ENCODE results near the gene HNRNPLL.

Gene HNRNPLL

DNA sequence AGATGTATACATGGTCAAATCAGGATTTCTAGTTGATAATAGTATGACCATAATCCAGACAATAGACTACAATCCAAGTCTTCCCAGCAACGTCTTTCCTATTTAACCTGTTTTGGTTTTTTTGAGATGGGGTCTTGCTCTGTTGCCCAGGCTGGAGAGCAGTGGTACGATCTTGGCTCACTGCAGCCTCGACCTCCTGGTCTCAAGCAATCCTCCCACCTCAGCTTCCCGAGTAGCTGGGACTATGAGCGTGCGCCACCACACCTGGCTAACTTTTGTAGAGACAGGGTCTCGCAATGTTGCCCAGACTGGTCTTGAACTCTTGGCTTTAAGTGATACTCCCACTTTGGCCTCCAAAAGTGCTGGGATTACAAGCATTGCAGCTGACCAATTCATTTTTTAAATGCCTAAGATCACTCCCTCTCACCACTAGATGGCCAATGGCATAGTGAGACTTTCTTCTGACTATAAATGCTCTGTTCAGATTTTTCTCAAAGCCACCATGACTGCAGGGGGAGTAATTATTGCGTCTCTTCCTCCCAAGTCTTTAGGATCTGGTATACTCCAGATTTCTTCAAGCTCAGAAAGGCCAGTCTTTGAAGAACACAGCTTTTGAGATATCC lies 47.6 kb downstream of the HNRNPLL start:
- TF ChIP-seq, protein P1, sequence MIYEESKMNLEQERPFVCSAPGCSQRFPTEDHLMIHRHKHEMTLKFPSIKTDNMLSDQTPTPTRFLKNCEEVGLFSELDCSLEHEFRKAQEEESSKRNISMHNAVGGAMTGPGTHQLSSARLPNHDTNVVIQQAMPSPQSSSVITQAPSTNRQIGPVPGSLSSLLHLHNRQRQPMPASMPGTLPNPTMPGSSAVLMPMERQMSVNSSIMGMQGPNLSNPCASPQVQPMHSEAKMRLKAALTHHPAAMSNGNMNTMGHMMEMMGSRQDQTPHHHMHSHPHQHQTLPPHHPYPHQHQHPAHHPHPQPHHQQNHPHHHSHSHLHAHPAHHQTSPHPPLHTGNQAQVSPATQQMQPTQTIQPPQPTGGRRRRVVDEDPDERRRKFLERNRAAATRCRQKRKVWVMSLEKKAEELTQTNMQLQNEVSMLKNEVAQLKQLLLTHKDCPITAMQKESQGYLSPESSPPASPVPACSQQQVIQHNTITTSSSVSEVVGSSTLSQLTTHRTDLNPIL (CRISPR knock-in tag; IDR thresholded peaks at IDR 0.05; ENCODE audit: low read depth) = no peak
- no peak for TF ChIP-seq ARNTL (CRISPR knock-in tag; IDR thresholded peaks at IDR 0.05; ENCODE audit: borderline replicate concordance, low read depth)
- no peak for TF ChIP-seq ZNF8 (CRISPR knock-in tag; IDR thresholded peaks at IDR 0.05)
- ATAC-seq = peak; percentile 70

DNA sequence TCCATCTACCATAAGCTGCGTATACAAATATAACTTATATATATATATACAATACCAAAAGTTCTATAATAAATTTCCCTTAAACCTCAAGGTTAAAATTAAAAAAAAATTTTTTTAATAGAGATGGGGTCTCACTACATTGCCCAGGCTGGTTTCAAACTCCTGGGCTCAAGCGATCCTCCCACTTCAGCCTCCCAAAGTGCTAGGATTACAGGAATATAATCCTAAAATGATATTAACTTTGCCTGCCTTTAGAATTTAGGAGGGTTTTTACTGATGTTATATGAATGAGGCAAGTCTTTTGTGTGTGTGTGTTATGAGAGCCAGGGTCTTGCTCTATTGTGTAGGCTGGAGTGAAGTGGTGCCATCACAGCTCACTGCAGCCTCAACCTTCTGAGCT lies 49.2 kb downstream of the HNRNPLL start:
- TF ChIP-seq RARB (CRISPR knock-in tag; IDR thresholded peaks at IDR 0.05) = no peak
- no peak for TF ChIP-seq ZFP30 (CRISPR knock-in tag; IDR thresholded peaks at IDR 0.05)
- no peak for TF ChIP-seq ZNF565 (CRISPR knock-in tag; conservative IDR thresholded peaks at IDR 0.05; ENCODE audit: low read depth)
- no peak for ATAC-seq

DNA sequence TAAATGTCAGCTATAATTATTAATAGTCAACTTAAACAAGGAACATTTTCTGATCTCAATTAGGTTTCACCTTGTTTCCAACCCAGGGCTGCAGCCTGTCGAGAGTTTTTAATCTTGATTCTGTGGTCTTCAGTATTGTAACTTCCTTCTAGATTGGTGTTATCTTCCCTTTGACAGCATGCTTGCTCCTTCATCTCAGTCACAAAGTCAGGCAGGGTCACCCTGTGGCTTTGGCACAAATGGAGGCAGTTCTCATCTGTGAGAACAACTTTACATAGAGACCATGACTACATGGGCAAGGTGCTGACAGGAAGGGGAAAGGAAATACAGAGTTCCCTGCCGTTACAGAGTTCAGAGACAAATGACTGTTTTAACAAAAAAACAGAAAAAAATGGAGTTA lies 50.5 kb downstream of the HNRNPLL start:
- ATAC-seq = peak; percentile 13; the same call in 2 of the 3 replicates
- TF ChIP-seq, protein P2, sequence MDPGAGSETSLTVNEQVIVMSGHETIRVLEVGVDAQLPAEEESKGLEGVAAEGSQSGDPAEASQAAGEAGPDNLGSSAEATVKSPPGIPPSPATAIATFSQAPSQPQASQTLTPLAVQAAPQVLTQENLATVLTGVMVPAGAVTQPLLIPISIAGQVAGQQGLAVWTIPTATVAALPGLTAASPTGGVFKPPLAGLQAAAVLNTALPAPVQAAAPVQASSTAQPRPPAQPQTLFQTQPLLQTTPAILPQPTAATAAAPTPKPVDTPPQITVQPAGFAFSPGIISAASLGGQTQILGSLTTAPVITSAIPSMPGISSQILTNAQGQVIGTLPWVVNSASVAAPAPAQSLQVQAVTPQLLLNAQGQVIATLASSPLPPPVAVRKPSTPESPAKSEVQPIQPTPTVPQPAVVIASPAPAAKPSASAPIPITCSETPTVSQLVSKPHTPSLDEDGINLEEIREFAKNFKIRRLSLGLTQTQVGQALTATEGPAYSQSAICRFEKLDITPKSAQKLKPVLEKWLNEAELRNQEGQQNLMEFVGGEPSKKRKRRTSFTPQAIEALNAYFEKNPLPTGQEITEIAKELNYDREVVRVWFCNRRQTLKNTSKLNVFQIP (CRISPR knock-in tag; IDR thresholded peaks at IDR 0.05; ENCODE audit: borderline replicate concordance, low read depth) = no peak
- TF ChIP-seq BACH2 (CRISPR knock-in tag; IDR thresholded peaks at IDR 0.05; ENCODE audit: borderline replicate concordance) = no peak
- TF ChIP-seq, protein P3, sequence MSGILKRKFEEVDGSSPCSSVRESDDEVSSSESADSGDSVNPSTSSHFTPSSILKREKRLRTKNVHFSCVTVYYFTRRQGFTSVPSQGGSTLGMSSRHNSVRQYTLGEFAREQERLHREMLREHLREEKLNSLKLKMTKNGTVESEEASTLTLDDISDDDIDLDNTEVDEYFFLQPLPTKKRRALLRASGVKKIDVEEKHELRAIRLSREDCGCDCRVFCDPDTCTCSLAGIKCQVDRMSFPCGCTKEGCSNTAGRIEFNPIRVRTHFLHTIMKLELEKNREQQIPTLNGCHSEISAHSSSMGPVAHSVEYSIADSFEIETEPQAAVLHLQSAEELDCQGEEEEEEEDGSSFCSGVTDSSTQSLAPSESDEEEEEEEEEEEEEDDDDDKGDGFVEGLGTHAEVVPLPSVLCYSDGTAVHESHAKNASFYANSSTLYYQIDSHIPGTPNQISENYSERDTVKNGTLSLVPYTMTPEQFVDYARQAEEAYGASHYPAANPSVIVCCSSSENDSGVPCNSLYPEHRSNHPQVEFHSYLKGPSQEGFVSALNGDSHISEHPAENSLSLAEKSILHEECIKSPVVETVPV (CRISPR knock-in tag; IDR thresholded peaks at IDR 0.05) = no peak
- no peak for TF ChIP-seq TOX (CRISPR knock-in tag; IDR thresholded peaks at IDR 0.05; ENCODE audit: borderline replicate concordance)
- TF ChIP-seq, protein P4, sequence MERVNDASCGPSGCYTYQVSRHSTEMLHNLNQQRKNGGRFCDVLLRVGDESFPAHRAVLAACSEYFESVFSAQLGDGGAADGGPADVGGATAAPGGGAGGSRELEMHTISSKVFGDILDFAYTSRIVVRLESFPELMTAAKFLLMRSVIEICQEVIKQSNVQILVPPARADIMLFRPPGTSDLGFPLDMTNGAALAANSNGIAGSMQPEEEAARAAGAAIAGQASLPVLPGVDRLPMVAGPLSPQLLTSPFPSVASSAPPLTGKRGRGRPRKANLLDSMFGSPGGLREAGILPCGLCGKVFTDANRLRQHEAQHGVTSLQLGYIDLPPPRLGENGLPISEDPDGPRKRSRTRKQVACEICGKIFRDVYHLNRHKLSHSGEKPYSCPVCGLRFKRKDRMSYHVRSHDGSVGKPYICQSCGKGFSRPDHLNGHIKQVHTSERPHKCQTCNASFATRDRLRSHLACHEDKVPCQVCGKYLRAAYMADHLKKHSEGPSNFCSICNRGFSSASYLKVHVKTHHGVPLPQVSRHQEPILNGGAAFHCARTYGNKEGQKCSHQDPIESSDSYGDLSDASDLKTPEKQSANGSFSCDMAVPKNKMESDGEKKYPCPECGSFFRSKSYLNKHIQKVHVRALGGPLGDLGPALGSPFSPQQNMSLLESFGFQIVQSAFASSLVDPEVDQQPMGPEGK (CRISPR knock-in tag; IDR thresholded peaks at IDR 0.05; ENCODE audit: borderline replicate concordance) = no peak
- no peak for TF ChIP-seq ZFP30 (CRISPR knock-in tag; IDR thresholded peaks at IDR 0.05)
- no peak for TF ChIP-seq SNAI2 (CRISPR knock-in tag; IDR thresholded peaks at IDR 0.05)
- TF ChIP-seq TCF4 (CRISPR knock-in tag; IDR thresholded peaks at IDR 0.05; ENCODE audit: borderline replicate concordance) = no peak
- no peak for TF ChIP-seq ESRRG (CRISPR knock-in tag; IDR thresholded peaks at IDR 0.05)

DNA sequence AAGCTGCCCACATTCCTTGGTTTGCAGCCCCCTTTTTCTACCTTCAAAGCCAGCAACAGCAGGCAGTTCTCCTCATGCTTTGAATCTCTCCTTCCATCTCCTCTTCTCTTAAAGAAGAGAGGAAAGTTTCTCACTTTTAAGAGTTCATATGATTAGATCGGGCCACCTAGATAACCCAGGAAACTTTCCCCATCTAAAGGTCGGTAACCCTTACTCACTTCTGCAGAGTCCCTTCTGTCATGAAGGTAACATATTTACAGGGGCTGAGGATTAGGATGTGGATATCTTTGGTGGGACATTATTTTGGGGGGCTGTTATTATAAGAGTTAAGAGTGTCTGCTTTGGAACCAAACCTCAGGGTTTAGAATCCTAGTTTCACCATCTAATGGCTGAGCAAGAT lies 51.0 kb downstream of the HNRNPLL start:
- TF ChIP-seq, protein P1 (CRISPR knock-in tag; IDR thresholded peaks at IDR 0.05; ENCODE audit: low read depth) = no peak
- TF ChIP-seq SNAI2 (CRISPR knock-in tag; IDR thresholded peaks at IDR 0.05) = no peak
- TF ChIP-seq ZC3H10 (CRISPR knock-in tag; IDR thresholded peaks at IDR 0.05) = no peak
- TF ChIP-seq, protein P2 (CRISPR knock-in tag; IDR thresholded peaks at IDR 0.05; ENCODE audit: borderline replicate concordance, low read depth) = no peak
- no peak for TF ChIP-seq ZFP30 (CRISPR knock-in tag; IDR thresholded peaks at IDR 0.05)
- no peak for TF ChIP-seq ZNF565 (CRISPR knock-in tag; conservative IDR thresholded peaks at IDR 0.05; ENCODE audit: low read depth)
- no peak for TF ChIP-seq GLIS3 (CRISPR knock-in tag; IDR thresholded peaks at IDR 0.05)
- no peak for TF ChIP-seq CSDC2 (CRISPR knock-in tag; IDR thresholded peaks at IDR 0.05)
- TF ChIP-seq TOX (CRISPR knock-in tag; IDR thresholded peaks at IDR 0.05; ENCODE audit: borderline replicate concordance) = no peak
- no peak for TF ChIP-seq ZFP3 (CRISPR knock-in tag; IDR thresholded peaks at IDR 0.05)
- TF ChIP-seq, protein P4 (CRISPR knock-in tag; IDR thresholded peaks at IDR 0.05; ENCODE audit: borderline replicate concordance) = no peak
- TF ChIP-seq ISL1 (CRISPR knock-in tag; IDR thresholded peaks at IDR 0.05) = no peak
- no peak for TF ChIP-seq ARNTL (CRISPR knock-in tag; IDR thresholded peaks at IDR 0.05; ENCODE audit: borderline replicate concordance, low read depth)
- TF ChIP-seq, protein P3 (CRISPR knock-in tag; IDR thresholded peaks at IDR 0.05) = no peak
- no peak for TF ChIP-seq RARB (CRISPR knock-in tag; IDR thresholded peaks at IDR 0.05)
- no peak for TF ChIP-seq BACH2 (CRISPR knock-in tag; IDR thresholded peaks at IDR 0.05; ENCODE audit: borderline replicate concordance)
- no peak for ATAC-seq
